Thyroid gland (tissue), 4 donors: Measurements from ENCODE around the gene PAK4. TPM values are rescaled to one million over a fixed set of nuclear protein-coding genes. Genes with fewer than 3 reads are reported as not detected.

Experiments used
- DNase-seq, 2 donors: peaks; one replicate each; pipeline ENCODE4 v3.0.0-alpha.2; 2019
- H3K27ac ChIP-seq, 3 donors: fragments of 200-600 bp; sonication (generic); 1 replicate in 2 of 3; 2 replicates in 1 of 3; pipeline ENCODE4 v1.5.1; 2016 to 2019; ENCODE audit warnings: mild to moderate bottlenecking in 1 of 3, moderate library complexity in 1 of 3
- H3K27me3 ChIP-seq: fragments of 200-600 bp; sonication (generic); one replicate; pipeline ENCODE4 v1.5.1; 2019
- H3K36me3 ChIP-seq, 2 donors: fragments of 200-600 bp; sonication (generic); one replicate each; pipeline ENCODE4 v1.5.1; 2016 to 2019
- H3K4me1 ChIP-seq, 2 donors: fragments of 200-600 bp; sonication (generic); one replicate each; pipeline ENCODE4 v1.5.1; 2017 to 2019
- H3K4me3 ChIP-seq, 3 donors: fragments of 200-600 bp; sonication (generic); replicated peaks in 1 of 3; 1 replicate in 2 of 3; 2 replicates in 1 of 3; pipeline ENCODE4 v1.5.1; 2016; ENCODE audit warnings: mild to moderate bottlenecking in 1 of 3
- H3K9me3 ChIP-seq: fragments of 200-600 bp; sonication (generic); one replicate; pipeline ENCODE4 v1.5.1; 2017
- CTCF ChIP-seq, 6 experiments: fragments of 200-600 bp in 3 of 6; fragments of 450-650 bp in 3 of 6; sonication (generic) in 3 of 6; IDR thresholded peaks; one replicate each; pipeline ENCODE4 v1.5.1; 2016 to 2019; ENCODE audit warnings: antibody characterized with exemption in 6 of 6, mild to moderate bottlenecking in 2 of 6, inconsistent platforms in 1 of 6, moderate library complexity in 1 of 6
- POLR2A ChIP-seq, 2 donors: fragments of 450-650 bp; IDR thresholded peaks; one replicate each; pipeline ENCODE4 v1.6.1; 2017; ENCODE audit warnings: antibody characterized with exemption in 2 of 2, mild to moderate bottlenecking in 2 of 2, moderate library complexity in 1 of 2
- WGBS, 2 donors: methylation state at CpG; one replicate each; pipeline ENCODE4 v1.1.5; 2017; 5-methylcytosine and 5-hydroxymethylcytosine counted together
- intact Hi-C: fragments of 100-400 bp; cut with DNase I; formaldehyde crosslinking; loops from one replicate; pipeline ENCODE4 v1.15.1; 2023
- total RNA-seq, 4 donors: library from RNA; depleted of rRNA; stranded (reverse); fragments of >200 nt; gene quantifications; one replicate each; pipeline ENCODE4 v1.2.3, GENCODE V29; 2016

Gene PAK4
- total RNA-seq, 4 donors from 2014 or later, result 12.4 to 24.9 (median 23.2) TPM

- intact Hi-C loops, result no loop called here
- Histone ChIP-seq H3K4me1 (no peaks in the 10 kb centered on the region), H3K4me3 (no peak overlapping the region), H3K9me3 (no peaks in the 10 kb centered on the region), H3K27ac (no peak overlapping the region), H3K27me3 (no peaks in the 10 kb centered on the region), H3K36me3 (no peaks in the 10 kb centered on the region)
- no peak for DNase-seq
- no peak for TF ChIP-seq POLR2A (IDR thresholded peaks at IDR 0.05)
- TF ChIP-seq CTCF (IDR thresholded peaks at IDR 0.05), result no peak
- 37 to 48% methylated on average over 5 of the region's 5 CpGs for WGBS, 2 donors
Measured at GRCh38 chr19:39104186-39104596, 21.4 kb upstream of the PAK4 start.

GRCh38 chr19:39106194-39106593 is 19.4 kb upstream of the PAK4 start:
- H3K4me3 ChIP-seq, result no peak overlapping the region
- 47 to 55% methylated on average over 7 of the region's 7 CpGs for WGBS, 2 donors
- H3K4me1 ChIP-seq, result no peaks in the 10 kb centered on the region
- intact Hi-C loops, result no loop called here
- no peak for DNase-seq
- H3K27me3 ChIP-seq, result no peaks in the 10 kb centered on the region
- H3K27ac ChIP-seq, result no peak overlapping the region
- no peaks in the 10 kb centered on the region for H3K9me3 ChIP-seq
- TF ChIP-seq POLR2A (IDR thresholded peaks at IDR 0.05), result no peak
- TF ChIP-seq CTCF (IDR thresholded peaks at IDR 0.05), result no peak
- H3K36me3 ChIP-seq, result no peaks in the 10 kb centered on the region

- Histone ChIP-seq H3K27ac (no peak overlapping the region), H3K4me3 (no peak overlapping the region), H3K4me1 (no peaks in the 10 kb centered on the region), H3K36me3 (no peaks in the 10 kb centered on the region), H3K27me3 (no peaks in the 10 kb centered on the region), H3K9me3 (no peaks in the 10 kb centered on the region)
- intact Hi-C loops, result no loop called here
- TF ChIP-seq POLR2A (IDR thresholded peaks at IDR 0.05) (no peak), CTCF (IDR thresholded peaks at IDR 0.05) (no peak)
- DNase-seq, result no peak
Measured at GRCh38 chr19:39109641-39110040, 15.9 kb upstream of the PAK4 start.

- H3K27ac ChIP-seq, result no peak overlapping the region
- intact Hi-C loops, result no loop called here
- peak; percentile 65 to 75 for DNase-seq
Measured at GRCh38 chr19:39110263-39110967, 15.2 kb upstream of the PAK4 start.

More at GRCh38 chr19:39110263-39110967, 15.2 kb upstream of the PAK4 start:
- Histone ChIP-seq H3K27me3 (no peaks in the 10 kb centered on the region), H3K4me3 (no peak overlapping the region), H3K36me3 (no peaks in the 10 kb centered on the region), H3K9me3 (no peaks in the 10 kb centered on the region), H3K4me1 (no peaks in the 10 kb centered on the region)
- peak; percentile 58 to 78 (median 68) for TF ChIP-seq CTCF (IDR thresholded peaks at IDR 0.05)
- no peak for TF ChIP-seq POLR2A (IDR thresholded peaks at IDR 0.05)
- 16 to 19% methylated on average over 7 to 11 of the region's 16 CpGs for WGBS, 2 donors
